OCI-LY3 (cell line): Measurements from ENCODE around the gene ADD1.

ENCODE experiments used
- H2AFZ ChIP-seq: fragments of 200-600, 300-600 bp; shearing (Covaris generic); 2 replicates; pipeline ENCODE4 v1.6.0; 2014; ENCODE audit warnings: antibody characterized with exemption, low read depth, low read length
- H3K27ac ChIP-seq: fragments of 200-600, 300-600 bp; sonication (generic); 2 replicates; pipeline ENCODE4 v1.5.1; 2014; ENCODE audit warnings: mild to moderate bottlenecking, low read length, moderate library complexity, mixed read lengths
- H3K27me3 ChIP-seq: fragments of 200-600, 300-600 bp; sonication (generic); 2 replicates; pipeline ENCODE4 v1.6.1; 2014; ENCODE audit warnings: low read depth, low read length, mixed read lengths
- H3K36me3 ChIP-seq: fragments of 200-600, 300-600 bp; sonication (generic); replicated peaks from 2 replicates; pipeline ENCODE3; 2014; ENCODE audit warnings: low read depth, low read length, mixed read lengths
- H3K4me1 ChIP-seq: fragments of 300-600, 200-600 bp; sonication (generic); 2 replicates; pipeline ENCODE4 v1.6.1; 2014; ENCODE audit warnings: low read length, mixed read lengths
- H3K4me2 ChIP-seq: fragments of 200-600, 300-600 bp; sonication (generic); 2 replicates; pipeline ENCODE4 v1.6.1; 2014; ENCODE audit warnings: low read length, mixed read lengths
- H3K4me3 ChIP-seq: fragments of 300-600, 200-600 bp; sonication (generic); 2 replicates; pipeline ENCODE4 v1.5.1; 2014; ENCODE audit warnings: antibody characterized with exemption, mild to moderate bottlenecking, low read length, moderate library complexity
- H3K79me2 ChIP-seq: fragments of 300-600, 200-600 bp; shearing (Covaris generic); 2 replicates; pipeline ENCODE4 v1.6.1; 2014; ENCODE audit warnings: mild to moderate bottlenecking, low read length, mixed read lengths
- H3K9ac ChIP-seq: fragments of 300-600, 200-600 bp; shearing (Covaris generic); 2 replicates; pipeline ENCODE4 v1.6.0; 2014; ENCODE audit warnings: mild to moderate bottlenecking, low read length, moderate library complexity
- H3K9me3 ChIP-seq: fragments of 200-600, 300-600 bp; shearing (Covaris generic); 2 replicates; pipeline ENCODE4 v1.6.1; 2014; ENCODE audit warnings: low read length, mixed read lengths; ENCODE audit not compliant: insufficient read depth
- H4K20me1 ChIP-seq: fragments of 200-600, 300-600 bp; sonication (generic); 2 replicates; pipeline ENCODE4 v1.6.1; 2016; ENCODE audit warnings: low read length, mixed read lengths; ENCODE audit not compliant: insufficient read depth
- EZH2phosphoT487 ChIP-seq: fragments of 200-600 bp; shearing (Covaris generic); IDR thresholded peaks from 2 replicates; pipeline ENCODE4 v1.6.1; 2018; ENCODE audit warnings: antibody characterized with exemption, mixed run types, low read depth
- TF ChIP-seq, protein P1 (sequence below): fragments of 200-600, 300-600 bp; sonication (generic); IDR thresholded peaks from 2 replicates; pipeline ENCODE4 v1.5.1; 2014; ENCODE audit warnings: antibody characterized with exemption, low read length, low read depth

ADD1 gene

DNA sequence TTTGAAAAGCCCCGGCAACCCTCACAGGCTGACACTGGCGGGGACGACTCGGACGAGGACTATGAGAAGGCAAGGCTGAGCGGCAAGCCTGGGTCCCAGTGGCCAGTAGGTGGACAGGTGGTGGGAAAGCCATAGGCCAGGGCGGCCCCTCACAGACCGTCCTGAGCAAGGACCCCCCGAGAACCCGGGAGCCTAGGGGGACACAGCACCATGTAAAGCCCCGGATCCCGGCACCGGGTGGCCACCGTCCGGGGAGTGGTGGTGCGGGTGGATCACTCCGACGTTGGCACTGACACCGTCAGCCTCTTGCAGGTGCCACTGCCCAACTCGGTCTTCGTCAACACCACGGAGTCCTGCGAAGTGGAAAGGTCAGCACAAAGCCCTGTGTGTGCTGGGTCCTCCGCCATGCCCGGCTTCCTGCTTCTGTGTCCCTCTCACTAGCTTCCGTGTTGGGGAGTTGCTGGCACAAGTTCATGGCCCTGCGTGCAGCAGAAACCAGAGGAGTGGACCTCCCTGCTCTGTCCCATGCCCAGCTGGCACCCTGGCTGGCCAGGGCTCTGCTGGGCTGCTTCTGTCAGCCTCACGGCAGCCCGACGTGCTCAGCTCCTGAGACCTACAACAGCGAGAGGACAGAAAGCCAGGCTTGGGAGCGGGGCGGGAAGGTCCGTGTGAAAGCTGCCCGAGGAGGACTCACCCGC is 11.9 kb upstream of the ADD1 start:
- H2AFZ ChIP-seq = no peak overlapping the region
- H3K9me3 ChIP-seq = no peaks in the 10 kb centered on the region
- no peak overlapping the region for H3K27ac ChIP-seq
- no peak overlapping the region for H3K9ac ChIP-seq
- no peaks in the 10 kb centered on the region for H4K20me1 ChIP-seq
- peaks cover 11% of the 10 kb centered on the region for H3K4me1 ChIP-seq
- H3K36me3 ChIP-seq = peaks cover 16% of the 10 kb centered on the region
- TF ChIP-seq, protein P1, sequence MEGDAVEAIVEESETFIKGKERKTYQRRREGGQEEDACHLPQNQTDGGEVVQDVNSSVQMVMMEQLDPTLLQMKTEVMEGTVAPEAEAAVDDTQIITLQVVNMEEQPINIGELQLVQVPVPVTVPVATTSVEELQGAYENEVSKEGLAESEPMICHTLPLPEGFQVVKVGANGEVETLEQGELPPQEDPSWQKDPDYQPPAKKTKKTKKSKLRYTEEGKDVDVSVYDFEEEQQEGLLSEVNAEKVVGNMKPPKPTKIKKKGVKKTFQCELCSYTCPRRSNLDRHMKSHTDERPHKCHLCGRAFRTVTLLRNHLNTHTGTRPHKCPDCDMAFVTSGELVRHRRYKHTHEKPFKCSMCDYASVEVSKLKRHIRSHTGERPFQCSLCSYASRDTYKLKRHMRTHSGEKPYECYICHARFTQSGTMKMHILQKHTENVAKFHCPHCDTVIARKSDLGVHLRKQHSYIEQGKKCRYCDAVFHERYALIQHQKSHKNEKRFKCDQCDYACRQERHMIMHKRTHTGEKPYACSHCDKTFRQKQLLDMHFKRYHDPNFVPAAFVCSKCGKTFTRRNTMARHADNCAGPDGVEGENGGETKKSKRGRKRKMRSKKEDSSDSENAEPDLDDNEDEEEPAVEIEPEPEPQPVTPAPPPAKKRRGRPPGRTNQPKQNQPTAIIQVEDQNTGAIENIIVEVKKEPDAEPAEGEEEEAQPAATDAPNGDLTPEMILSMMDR = no peak
- TF ChIP-seq EZH2phosphoT487 = no peak
- no peaks in the 10 kb centered on the region for H3K79me2 ChIP-seq
- no peak overlapping the region for H3K4me2 ChIP-seq
- H3K27me3 ChIP-seq = no peaks in the 10 kb centered on the region
- no peak overlapping the region for H3K4me3 ChIP-seq

DNA sequence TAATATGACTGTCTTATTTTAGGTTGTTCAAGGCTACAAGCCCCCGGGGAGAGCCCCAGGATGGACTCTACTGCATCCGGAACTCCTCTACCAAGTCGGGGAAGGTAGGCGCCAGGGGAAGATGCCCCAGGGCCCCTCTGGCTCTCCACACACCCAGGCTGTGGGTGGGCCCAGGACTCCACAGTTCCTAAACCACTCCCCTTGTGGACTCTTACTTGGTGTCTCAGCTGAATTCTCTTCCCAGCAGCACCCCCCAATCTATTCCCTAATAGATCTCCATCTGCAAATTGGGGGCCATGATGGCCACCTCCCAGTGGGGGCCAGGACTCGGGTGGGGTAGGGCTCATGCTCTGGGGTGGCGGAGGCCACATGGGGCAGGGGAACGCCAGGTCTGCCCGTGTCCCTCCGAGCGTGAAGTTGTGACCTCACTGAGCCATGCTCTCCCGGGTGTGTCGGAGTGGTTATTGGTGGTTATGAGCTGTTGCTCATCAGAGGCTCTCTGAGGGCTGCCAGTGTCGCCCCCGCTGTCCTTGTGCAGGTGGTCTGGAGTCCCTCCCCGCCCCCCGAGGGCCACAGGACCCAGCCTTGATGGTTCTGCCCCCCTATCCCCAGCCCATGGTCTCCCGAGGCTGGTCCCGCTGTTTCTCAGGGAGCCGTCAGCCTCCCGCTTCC is 11.2 kb upstream of the ADD1 start:
- Histone ChIP-seq H3K27me3 (no peaks in the 10 kb centered on the region), H3K4me2 (no peak overlapping the region), H4K20me1 (no peaks in the 10 kb centered on the region), H3K36me3 (peaks cover 14% of the 10 kb centered on the region), H3K79me2 (no peaks in the 10 kb centered on the region), H3K9ac (no peak overlapping the region), H2AFZ (no peak overlapping the region), H3K4me1 (peaks cover 13% of the 10 kb centered on the region), H3K27ac (no peak overlapping the region), H3K9me3 (no peaks in the 10 kb centered on the region), H3K4me3 (no peak overlapping the region)
- no peak for TF ChIP-seq EZH2phosphoT487
- TF ChIP-seq, protein P1 = no peak

GRCh38 chr4:2832981-2833670 is 10.5 kb upstream of the ADD1 start:
- Histone ChIP-seq H3K36me3 (peaks cover 14% of the 10 kb centered on the region), H3K79me2 (no peaks in the 10 kb centered on the region), H3K27me3 (no peaks in the 10 kb centered on the region), H3K9me3 (no peaks in the 10 kb centered on the region), H4K20me1 (no peaks in the 10 kb centered on the region), H3K4me3 (no peak overlapping the region), H3K9ac (no peak overlapping the region), H2AFZ (no peak overlapping the region), H3K27ac (no peak overlapping the region), H3K4me2 (no peak overlapping the region), H3K4me1 (peaks cover 20% of the 10 kb centered on the region)
- TF ChIP-seq EZH2phosphoT487 = no peak
- TF ChIP-seq, protein P1 = no peak

DNA sequence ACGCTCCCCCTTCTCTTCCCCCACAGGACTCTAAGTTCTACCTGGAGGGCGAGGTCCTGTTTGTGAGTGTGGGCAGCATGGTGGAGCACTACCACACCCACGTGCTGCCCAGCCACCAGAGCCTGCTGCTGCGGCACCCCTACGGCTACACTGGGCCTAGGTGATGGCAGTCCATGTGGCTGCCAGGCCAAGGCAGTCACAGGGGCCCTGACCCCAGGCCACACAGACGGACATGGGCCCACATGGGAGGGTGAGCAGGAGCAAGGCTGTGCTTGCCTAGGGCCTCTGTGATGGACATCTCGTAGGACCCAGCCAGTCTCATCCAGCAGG is 10.0 kb upstream of the ADD1 start:
- Histone ChIP-seq H3K4me1 (peaks cover 25% of the 10 kb centered on the region), H3K27ac (no peak overlapping the region), H3K27me3 (no peaks in the 10 kb centered on the region), H3K36me3 (peaks cover 14% of the 10 kb centered on the region), H3K4me2 (no peak overlapping the region), H2AFZ (no peak overlapping the region), H3K9me3 (no peaks in the 10 kb centered on the region), H4K20me1 (no peaks in the 10 kb centered on the region), H3K9ac (no peak overlapping the region), H3K79me2 (no peaks in the 10 kb centered on the region), H3K4me3 (no peak overlapping the region)
- TF ChIP-seq, protein P1 = no peak
- TF ChIP-seq EZH2phosphoT487 = no peak
